HG03521 (cell line): ENCODE data around the gene GNL1.

ENCODE experiments used
- ATAC-seq: cut with Tn5 transposase; IDR thresholded peaks from one replicate; pipeline ENCODE4 v1.9.1; 2021; ENCODE audit warnings: mild to moderate bottlenecking, moderate library complexity; ENCODE audit not compliant: unreplicated experiment

Gene GNL1

GRCh38 chr6:30570740-30571074, 14.4 kb upstream of the GNL1 start:
- ATAC-seq, result peak; percentile 14

- no peak for ATAC-seq
These were observed 14.0 kb upstream of the GNL1 start for GRCh38 chr6:30570263-30570662.

- no peak for ATAC-seq
These were observed 12.0 kb upstream of the GNL1 start for GRCh38 chr6:30568245-30568644.

- no peak for ATAC-seq
These were observed 9.5 kb upstream of the GNL1 start for GRCh38 chr6:30565772-30566171.

- no peak for ATAC-seq
These were observed 7.8 kb upstream of the GNL1 start for GRCh38 chr6:30564114-30564513.

- no peak for ATAC-seq
These were observed 6.5 kb upstream of the GNL1 start for GRCh38 chr6:30562470-30563425.

- no peak for ATAC-seq
These were observed 4.6 kb upstream of the GNL1 start for GRCh38 chr6:30560930-30561329.

- ATAC-seq, result no peak
These were observed 1.3 kb upstream of the GNL1 start for GRCh38 chr6:30557683-30557981.

DNA sequence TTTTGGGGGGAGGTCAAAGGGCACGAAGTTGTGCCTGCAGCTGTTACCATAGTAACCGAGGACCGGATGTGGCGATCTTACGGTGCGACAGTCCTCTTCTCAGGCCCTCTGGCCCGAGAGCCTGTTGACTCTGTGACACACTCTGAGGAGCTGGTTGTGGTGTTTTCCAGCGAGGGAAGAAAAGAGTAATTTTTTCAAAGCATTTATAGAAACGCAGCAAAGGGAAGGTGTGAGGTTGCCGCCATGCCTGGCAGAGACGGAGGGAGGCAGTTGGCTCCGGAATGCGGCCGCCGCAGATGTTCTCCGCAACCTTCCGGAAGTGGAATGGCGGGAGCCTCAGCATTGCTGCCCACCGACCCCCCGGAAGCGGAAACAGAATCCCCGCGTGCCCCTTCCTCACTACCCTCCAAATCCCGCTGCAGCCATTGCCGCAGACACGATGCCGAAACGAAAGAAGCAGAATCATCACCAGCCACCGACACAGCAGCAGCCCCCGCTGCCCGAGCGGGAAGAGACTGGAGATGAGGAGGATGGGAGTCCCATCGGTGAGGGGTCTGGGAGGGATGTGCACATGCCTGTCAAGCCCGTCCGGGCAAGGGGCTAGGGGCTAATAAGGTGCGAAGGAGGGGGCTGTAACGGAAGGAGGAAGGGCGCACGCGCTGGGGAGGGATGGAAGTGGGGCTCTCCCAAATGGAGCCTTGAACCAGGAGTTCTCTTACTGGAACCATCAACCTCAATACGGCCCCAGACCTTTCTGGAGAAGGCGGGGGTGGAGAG, 805 bp upstream of the GNL1 start, which contains the start of gene PRR3:
Gene PRR3 (plus strand): TSS at position 390 of the 777 bp plus-strand sequence. CDS start 50 bp downstream, at position 440.
- peak; percentile 44 for ATAC-seq

GRCh38 chr6:30555816-30556065, 548 bp downstream of the GNL1 start:
- no peak for ATAC-seq

DNA sequence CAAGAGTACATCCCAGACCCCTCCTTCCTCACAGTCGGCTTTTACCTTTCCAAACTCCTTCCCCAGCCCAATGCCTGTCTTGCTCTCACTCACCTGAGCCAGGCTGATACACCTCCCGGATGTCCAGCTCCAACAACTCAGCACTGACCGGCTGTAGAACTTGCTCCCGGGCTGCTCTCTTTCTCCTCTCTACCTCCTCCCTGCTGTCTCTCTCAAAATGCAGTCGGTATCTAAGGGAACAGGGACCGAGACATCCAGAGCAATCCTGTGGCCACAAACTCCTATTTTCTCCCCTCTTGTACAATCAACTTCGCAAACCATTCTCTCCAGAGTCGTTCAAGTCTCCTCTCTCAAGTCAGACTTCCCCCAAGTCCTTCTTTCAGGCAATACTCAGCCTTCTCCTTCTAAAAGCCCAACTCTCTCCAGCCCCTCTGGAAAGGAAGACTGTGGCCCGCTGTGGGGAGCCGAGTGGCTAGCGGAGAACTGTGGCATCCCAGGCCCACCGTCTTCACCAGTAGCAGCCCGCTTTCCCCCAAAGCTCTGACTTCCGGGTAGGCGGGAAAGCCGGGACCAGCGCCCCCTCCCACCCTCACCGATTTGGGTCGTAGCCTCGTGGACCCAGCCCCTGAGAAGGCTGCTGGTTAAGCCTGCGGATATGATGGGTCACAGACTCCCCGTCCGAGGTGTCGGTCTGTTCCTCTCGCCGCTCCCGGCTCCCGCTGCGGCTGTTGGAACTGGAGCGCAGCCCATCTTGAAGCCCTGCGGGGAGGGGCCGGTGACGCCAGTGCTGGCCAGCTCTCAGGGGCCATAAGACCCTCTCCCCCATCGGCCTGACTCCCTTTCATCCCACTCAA, 1.1 kb downstream of the GNL1 start:
- ATAC-seq, result no peak

DNA sequence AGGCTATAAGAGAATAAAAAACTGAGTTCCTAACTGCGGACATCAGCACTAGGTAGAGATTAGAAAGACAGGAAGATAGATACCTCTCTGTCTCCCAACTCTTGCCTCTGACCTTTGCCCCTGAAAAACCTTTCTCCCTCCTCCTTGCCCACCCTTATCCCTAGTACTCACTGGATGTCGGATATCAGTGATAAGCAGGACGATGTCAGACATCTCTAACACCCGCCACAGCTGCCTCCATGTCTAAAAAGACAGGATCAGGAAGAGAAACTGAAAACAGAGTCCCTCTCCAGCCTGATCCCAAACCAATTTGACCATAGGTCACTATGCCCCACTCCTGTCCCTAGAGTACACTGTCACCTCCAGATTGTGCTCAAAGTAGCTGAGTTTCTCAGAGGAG, 1.9 kb downstream of the GNL1 start:
- ATAC-seq, result no peak

DNA sequence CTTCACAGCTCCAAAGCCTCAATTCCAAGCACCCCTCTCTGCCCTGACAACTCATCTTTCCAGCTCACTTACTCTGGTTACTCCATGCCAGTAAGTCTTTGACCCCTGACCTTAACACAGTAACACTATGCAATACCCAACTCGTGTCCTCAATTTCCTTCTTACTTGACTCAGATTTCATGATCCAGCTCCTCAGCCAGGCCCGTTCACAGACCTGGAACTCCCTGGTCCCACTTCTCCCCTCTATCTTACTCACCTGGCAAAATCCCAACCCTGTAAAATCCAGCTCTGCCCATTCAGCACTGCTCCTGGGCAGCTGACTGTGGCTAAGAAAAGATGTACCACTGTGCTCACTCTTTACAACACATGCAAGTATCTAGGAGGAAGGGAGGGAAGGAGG, 7.9 kb downstream of the GNL1 start:
- ATAC-seq, result no peak

DNA sequence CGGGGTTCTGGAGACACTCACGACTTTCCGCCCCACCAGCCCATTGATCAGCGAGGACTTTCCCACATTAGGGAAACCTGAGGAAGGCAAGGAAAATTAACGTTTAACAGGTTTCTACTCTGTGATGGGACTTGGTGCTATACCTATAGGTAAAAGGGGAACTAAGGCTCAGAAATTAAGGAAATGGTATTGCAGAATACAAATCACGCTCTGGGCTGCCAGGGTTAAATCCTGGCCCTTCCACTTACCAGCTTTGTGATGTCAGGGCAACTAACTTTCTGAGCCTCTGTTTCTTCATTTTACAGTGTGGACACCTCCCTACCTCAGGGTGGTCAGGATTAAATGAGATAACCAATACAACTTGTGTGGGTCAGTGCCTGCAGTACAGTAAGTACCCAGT, 8.8 kb downstream of the GNL1 start:
- no peak for ATAC-seq

DNA sequence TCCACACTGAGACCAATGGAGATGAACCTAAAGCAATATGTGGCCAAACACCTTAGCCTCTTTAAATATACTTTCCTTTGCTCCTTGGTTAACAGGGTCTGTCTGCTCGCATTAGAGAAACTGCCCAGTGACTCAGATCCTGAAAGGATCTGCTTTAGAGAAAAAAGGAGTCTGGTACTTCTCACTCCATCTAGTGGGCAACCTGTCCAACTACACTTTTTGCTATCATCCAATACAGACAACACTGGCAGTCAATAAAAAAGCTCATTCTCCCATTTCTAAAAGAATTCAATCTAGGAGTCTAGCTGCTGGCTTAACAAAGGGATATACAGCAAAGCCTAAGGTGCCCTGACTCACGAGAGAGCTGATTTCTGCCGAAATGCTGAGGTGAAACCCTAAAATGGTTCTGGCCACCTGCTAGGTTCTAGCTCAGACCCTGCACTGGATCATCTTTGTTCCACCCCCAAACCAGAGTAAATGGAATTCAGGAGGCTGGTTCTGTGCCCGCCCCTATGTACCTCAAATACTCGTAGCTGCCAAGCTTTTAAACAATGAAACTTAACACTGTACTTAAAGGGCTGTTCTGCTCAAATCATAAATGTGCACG, 11.5 kb downstream of the GNL1 start:
- ATAC-seq, result no peak

- ATAC-seq, result no peak
These were observed 12.5 kb downstream of the GNL1 start for GRCh38 chr6:30543821-30544220.

GRCh38 chr6:30542915-30543314, 13.4 kb downstream of the GNL1 start:
- no peak for ATAC-seq

GRCh38 chr6:30542404-30542725, 13.9 kb downstream of the GNL1 start:
- ATAC-seq, result no peak

GRCh38 chr6:30541515-30542403, 14.5 kb downstream of the GNL1 start:
- no peak for ATAC-seq

- no peak for ATAC-seq
These were observed 18.4 kb downstream of the GNL1 start for GRCh38 chr6:30537931-30538330.
